Fibroblast of peridontal ligament (primary cell): ENCODE data around the gene MFAP3.
A peak's percentile ranks its signal among the peaks of the same experiment; 100 is the strongest.
"Not testable (repeated sequence)": the region's sequence is repeated elsewhere in the genome, so short reads cannot be mapped to it uniquely, and the experiment has no call there.

ENCODE experiments used
- DNase-seq: peaks from one replicate; pipeline ENCODE4 v3.0.0-alpha.2; 2010; ENCODE audit errors: extremely low read depth

Gene MFAP3

DNA sequence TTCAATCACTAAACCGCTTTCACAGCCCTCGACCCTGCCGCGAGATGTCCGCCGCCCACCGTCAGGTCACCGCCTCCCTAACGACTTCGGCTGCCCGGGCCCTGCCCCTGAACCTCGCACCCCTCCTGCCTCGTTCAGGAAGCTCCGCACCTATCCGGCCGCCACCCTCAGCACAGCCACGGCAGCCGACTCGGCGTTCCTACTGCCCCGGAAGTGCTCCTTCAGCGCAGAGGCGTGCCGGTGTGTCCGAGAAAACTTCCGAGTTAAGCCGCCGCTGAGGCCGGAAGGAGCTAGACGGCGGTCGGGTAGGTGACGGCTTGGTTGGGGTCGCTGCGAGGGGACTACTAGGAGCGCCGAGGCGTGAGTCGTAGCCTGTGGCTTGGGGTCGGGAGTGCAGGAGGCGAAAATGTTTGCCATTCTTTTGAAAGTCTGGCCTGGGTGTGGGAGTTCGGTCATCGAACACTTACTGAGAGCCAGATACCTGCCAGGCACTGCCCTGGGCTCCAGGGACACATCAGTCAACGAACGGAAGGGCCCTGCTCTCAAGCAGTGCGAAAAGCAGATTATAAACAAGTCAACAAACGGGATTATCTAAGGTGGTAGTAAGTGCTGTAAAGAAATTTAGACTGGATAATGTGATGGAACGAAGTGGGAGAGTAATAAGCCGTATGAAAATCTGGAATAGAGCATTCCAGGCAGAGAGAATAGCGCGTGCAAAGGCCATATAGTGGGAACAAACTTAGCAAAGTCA lies at the start of gene MFAP3, which contains the start of gene FAM114A2:
Gene MFAP3 (plus strand): TSS at position 261 of the 751 bp plus-strand sequence. CDS start 10,756 bp downstream, outside the sequence.
Gene FAM114A2 (minus strand): TSS at position 204 of the 751 bp plus-strand sequence. CDS start 3,957 bp downstream, outside the sequence.
- DNase-seq: peak; percentile 73

DNA sequence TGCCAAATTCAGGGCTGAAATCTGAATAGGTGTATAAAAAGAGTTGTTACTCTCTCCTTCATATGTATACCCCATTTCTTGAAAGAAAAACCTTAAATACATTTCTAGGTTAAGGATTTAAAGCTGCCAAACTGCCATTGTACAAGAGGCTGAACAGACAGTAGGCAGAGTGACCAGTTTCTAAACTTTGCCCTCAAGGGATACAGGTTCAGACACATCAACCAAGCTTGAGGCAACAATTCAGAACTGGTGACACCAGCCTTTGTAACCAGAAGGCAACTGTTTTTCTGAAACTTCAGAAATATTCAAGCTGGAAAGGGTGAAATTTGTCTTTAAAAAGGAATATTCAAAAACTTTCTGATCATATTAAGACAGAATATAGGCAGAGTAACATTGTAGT lies 47.6 kb upstream of the MFAP3 start:
- DNase-seq: no peak

- DNase-seq: no peak
Observed at GRCh38 chr5:153998010-153998409, 40.8 kb upstream of the MFAP3 start.

DNA sequence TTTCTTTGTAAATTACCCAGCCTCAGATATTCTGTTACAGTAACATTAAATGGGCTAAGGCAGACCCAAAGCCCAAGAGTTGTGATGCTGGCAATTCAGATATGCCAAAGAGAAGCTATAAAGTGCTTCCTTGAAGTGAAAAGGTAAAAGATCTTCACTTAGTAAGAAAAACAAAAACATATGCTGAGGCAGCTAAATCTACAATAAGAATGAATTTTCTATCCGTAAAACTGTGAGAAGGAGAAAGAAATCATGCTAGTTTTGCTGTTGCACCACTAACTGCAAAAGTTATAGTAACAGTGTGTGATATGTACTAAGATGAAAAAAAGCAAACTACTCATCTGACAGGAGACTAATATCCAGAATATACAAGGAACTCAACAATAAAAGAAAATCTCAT lies 40.0 kb upstream of the MFAP3 start:
- DNase-seq: no peak

DNA sequence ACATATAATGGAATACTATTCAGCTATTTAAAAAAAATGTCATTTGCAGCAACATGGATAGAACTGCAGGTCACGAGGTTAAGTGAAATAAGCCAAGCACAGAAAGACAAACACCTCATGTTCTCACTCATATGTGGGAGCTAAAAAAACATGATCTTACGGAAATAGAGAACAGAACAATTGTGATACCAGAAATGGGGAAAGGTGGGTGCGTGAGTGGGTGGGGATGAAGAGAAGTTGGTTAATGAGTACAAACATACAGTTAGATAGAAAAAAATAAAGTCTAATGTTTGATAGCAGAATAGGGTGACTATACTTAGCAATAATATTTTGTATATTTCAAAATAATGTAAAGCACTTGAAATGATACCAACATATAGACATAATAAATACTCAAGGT lies 38.8 kb upstream of the MFAP3 start:
- DNase-seq: no peak

DNA sequence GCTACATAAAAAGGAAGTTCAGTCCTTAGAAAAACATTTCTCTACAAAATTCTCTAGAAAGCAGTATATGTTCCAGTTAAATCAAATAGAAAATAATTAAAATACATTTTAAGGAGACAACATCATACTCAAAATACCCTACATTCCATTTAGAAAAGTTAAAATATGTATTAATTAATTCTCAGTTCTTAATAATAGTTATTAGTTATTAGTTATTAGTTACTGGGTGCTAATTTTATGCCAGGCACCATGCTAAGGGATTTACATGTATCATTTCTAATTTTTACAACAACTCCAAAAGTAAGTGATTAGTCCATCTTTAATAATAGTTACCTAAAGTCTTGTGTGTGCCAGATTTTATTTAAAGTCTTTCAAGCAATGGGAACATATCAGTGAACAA lies 38.1 kb upstream of the MFAP3 start:
- DNase-seq: no peak

DNA sequence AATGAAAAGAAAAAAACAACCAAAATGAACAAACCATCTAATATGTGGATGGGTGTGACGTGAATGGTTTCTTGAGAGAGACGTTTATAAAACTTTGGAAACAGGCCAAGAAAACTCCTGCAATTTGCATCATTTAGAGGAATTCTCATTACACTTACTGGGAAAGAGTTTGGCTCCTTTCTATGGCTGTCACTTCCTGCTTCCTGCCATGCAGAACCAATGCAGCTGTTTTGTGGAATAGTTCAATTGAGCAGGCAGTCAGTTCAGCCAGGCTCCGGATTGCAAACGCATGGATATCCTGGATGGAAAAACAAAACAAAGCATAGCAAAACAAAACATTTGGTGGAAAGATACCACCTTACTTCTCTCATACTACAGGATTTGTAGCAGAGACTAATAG lies 36.7 kb upstream of the MFAP3 start:
- DNase-seq: peak; percentile 3

DNA sequence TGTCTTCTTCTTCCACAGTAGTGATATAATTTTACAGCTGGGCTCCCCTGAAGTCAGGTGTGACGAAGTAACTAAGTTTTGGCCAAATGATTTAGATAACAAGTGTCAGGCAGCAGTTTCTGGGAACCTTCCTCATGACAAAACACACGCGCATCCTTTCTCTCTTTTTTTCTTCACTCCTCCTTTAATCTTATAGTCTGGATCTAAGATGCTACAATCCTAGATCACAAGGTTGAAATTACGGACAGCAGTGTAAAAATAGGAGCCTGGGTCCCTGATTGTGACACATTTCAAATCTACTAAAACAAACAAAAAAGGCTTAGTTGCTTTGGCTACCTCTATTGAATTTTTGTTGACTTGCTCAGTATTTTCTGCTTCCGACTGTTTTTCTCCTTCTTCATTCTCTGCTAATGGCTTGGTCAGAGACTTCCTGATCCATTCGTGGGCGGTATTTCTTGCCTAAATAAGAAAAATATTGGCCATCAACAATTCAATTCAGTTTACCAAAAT lies 36.2 kb upstream of the MFAP3 start:
- no peak for DNase-seq

GRCh38 chr5:154005648-154006047 lies 33.1 kb upstream of the MFAP3 start:
- DNase-seq: no peak

GRCh38 chr5:154010660-154011059 lies 28.1 kb upstream of the MFAP3 start:
- no peak for DNase-seq

DNA sequence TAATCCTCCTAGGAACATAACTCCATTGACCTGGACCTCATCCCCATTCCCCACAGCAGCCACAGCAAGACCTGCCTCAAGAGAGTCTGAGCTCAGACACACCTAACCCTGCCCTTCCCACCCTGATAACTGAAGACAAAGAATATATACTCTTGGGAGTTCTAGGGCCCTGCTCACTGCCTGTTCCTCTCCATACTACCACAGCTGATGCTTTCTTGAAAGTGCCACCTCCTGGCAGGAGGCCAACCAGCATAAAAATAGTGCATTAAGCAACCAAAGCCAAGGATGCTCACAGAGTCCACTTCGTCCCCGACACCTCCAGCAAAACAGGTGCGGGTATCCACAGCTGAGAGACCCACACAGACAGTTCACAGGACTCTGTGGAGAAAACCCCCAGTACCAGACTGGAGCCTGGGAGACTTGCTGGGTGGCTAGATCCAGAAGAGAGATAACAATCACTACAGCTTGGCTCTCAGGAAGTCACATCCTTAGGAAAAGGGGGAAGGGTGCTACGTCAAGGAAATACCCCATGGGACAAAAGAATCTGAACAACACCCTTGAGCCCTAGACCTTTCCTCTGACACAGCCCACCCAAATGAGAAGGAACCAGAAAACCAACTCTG lies 23.6 kb upstream of the MFAP3 start:
- DNase-seq: no peak

DNA sequence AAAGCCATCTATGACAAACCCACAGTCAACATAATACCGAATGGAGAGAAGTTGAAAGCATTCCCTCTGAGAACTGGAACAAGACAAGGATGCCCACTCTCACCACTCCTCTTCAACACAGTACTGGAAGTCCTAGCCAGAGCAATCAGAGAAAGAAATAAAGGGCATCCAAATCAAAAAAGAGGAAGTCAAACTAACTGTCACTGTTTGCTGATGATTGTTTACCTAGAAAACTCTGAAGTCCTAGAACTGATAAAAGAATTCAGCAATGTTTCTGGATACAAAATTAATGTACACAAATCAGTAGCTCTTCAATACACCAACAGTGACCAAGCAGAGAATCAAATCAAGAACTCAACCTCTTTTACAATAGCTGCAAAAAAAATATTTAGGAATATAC lies 19.8 kb upstream of the MFAP3 start:
- DNase-seq: not testable (repeated sequence)

GRCh38 chr5:154025951-154026350 lies 12.8 kb upstream of the MFAP3 start:
- DNase-seq: no peak

DNA sequence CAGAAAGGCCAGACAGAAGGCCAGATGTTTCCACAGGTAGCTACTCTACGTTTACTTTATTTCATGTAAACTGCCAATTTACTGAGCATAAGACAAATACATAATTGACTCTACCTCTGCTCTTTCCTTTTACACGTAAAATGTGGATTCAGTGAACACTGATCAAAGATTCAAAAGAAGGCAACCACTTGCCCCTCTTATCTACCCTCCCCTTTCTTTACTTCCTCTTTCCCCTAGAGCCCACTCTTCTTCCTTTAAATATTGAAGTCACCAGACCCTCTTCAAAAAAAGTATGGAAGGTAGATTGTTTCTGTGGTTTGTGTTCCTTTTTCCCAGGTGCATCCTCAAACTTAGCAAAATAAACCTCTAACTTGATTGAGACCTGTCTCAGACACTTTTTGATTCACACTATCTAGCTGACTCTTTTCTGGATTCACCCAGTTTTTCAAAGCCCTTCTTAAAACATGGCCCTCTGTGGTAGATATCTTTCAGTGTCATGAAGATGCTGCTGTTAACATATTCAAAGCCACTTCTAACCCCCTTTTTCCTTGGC lies 6.8 kb upstream of the MFAP3 start:
- DNase-seq: no peak

DNA sequence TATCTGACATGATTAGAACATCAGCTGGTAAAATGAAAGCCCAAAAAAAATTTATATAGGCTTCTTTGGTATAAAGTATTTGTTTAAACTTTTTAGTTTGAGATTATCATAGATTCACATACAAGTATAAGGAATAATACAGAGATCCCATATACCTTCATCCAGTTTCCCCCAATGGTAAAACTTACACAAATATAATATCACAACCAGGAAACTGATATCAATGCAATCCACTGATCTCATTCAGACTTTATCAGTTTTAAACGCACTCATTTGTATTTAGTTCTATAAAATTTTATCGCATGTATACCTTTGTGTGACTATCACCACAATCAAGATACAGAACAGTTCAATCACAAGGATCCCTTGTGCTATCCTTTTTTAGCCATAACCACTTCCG lies 3.8 kb upstream of the MFAP3 start:
- DNase-seq: no peak

DNA sequence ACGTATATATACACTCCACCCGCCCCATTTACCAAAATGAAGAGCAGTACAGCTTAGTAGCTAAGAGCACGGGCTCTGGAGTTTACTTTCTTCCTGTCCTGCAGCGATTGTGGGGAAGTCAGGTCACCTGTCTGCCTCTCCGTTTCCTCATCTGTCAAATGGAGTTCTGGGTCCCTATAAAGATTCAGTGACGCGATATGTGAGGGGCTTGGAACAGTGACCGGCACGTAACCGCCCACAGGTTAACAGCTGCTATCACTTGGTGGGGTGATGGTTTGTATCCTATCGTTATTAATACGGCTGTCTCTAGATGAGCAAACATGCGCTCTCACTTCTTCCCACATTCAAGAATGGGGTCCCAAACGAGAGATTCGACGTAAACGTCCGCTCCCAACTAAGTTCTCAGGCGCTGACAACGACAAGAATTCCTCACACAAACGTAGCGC lies 483 bp upstream of the MFAP3 start:
- no peak for DNase-seq

GRCh38 chr5:154039458-154039829 lies 677 bp downstream of the MFAP3 start:
- peak; percentile 3 for DNase-seq

GRCh38 chr5:154042766-154043165 lies 4.0 kb downstream of the MFAP3 start:
- DNase-seq: peak; percentile 3

GRCh38 chr5:154044099-154044498 lies 5.3 kb downstream of the MFAP3 start:
- DNase-seq: no peak

- DNase-seq: no peak
Observed at GRCh38 chr5:154044581-154044980, 5.8 kb downstream of the MFAP3 start.

DNA sequence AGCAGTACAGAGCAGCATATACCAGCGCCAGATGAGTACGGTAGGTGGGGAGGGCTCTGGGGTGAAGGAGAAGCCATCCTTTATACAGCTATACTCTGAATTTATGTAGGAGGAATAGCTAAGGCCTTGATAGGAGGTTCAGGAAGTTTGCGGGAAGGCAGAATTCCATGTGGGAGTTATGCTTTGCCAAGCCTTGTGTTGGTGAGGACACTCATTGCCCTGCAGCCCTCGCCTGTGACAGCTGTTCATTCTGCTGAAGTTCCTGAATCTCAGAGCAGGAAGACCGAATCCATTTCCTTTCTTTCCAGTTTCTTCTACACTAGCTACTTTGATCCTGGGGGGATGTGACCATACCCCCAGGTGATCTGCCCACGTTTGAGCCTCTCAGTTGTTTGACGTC lies 7.7 kb downstream of the MFAP3 start:
- DNase-seq: no peak

DNA sequence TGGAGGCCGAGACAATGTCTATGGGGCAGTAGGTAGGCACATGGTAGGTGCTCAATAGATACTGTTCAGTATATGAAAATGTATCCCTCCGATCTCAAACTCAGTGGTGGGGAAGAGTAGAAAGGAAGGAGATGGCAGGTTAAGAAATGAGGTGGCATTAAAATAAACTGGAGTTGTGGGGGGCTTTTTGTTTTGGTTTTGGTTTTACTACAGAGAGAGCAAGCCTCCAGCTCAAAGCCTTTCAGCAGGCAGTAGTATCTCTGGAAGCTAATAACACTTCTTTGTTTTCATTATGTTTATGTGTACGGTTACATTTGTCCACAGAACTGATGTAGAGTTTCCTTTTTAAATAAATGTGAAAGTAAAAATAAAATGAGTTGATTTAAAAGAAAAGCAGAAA lies 8.6 kb downstream of the MFAP3 start:
- DNase-seq: no peak

GRCh38 chr5:154049636-154050035 lies 10.9 kb downstream of the MFAP3 start:
- no peak for DNase-seq
